Activated gamma-delta T cell treated with Interleukin-2 at 50 U/mL for 16 hours (primary cell): ENCODE data around the gene COL16A1.

ENCODE experiments used
- DNase-seq: peaks from one replicate; pipeline ENCODE4 v3.0.0-alpha.2; 2020

COL16A1 gene

GRCh38 chr1:31703431-31704270 is at the start of gene COL16A1:
TSS of gene COL16A1 (minus strand) at chr1:31704017. CDS start at chr1:31702193, 1,824 bp downstream.
- no peak for DNase-seq

- no peak for DNase-seq
Observed at GRCh38 chr1:31752952-31753475, 49.2 kb upstream of the COL16A1 start.

DNA sequence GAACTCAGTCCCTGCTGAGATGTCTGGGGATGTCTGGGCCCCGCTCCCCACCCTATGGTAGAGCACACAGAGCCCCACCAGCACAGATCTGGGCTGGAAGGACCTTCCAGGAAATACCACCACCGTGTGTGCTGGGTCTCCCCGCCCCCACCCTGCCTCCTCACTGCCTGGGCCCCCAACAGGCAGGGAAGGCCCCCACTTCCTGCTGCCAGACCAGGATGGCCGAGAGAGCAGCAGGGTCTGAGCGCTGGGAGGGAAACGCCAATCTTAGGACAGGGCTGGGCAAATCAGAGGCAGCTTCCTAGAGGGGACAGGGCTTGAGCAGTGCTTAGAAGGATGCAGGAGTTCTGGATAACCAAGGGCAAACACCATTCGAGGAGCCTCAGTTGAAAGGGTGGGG is 48.4 kb upstream of the COL16A1 start:
- DNase-seq = no peak

GRCh38 chr1:31751822-31752241 is 48.0 kb upstream of the COL16A1 start:
- no peak for DNase-seq

GRCh38 chr1:31750858-31751510 is 47.2 kb upstream of the COL16A1 start:
- peak; percentile 50 for DNase-seq

DNA sequence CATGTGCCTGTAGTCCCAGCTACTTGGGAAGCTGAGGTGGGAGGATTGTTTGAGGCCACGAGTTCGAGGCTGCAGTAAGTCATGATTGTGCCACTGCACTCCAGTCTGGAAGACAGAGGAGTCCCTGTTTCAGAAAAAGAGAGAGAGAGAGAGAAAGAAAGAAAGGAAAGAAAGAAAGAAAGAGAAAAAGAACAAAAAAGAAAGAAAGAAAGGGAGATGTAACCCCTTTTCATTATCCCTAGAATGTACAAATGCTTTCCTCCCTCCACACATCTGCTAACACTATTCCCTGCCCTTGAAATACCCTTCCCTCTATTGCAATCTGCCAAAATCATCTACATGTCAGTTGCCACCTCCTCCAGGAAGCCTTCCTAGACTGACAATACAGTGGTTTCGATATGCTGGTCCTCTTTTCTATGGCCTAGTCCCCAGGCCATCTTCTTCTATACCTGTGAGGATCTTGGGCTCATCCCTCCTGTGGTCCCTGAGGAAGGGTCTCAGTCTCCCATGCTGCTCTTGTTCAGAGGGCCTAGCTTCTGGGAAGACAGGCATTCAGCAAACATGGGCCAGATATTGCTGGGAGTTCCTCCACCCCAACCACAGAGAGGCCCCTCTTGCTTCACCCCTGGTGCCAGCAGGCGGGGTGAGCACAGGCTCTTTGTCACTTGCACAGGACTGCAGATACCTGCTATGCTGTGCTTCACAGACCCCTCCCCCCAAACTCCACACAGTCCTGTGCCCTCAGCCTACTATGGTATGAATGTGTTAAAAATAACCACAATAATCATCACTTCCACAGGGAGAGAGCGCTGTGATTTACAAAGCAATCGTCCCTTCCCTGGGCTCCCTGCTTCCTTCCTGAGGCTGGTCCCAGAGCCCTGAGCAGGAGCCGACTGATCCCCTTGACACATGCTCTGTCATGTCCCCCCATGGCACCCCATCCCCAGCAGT is 46.2 kb upstream of the COL16A1 start:
- DNase-seq = no peak

DNA sequence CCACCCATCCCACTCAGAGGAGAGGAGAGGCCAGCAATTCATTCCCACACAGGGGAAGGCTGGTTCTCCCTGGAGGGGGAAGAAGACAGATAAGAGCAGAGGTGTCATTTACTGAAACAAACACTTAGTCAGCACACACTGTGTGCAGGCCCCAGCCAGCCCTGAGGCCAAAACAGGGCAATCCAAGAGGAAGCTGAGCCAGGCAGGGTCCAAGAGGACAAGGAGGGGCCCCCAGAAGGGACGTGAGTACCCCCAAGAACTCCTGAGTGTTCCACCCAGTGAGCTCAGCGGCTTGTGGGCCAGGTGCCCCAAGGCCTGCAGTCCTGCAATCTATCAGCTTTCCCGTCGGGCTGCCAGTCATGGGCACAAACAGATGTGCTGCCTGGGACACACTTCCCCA is 44.5 kb upstream of the COL16A1 start:
- DNase-seq = no peak

DNA sequence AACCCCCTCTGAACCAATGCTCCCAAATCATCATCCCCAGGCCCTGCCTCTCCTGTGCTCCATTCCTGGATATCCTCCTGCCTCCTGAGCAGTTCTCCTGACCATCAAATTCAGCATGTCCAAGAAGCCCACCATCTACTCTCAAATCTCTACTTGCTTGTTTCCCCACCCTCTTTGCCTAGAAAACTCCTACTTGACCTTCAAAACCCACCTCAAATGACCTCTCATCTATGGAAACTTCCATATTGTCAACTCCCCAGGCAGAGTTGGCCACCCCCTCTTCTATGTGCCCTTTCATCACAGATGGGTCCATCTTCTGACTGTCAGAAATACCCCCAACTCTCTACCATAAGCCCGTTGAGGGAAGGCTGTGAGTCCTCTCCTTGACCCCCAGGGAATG is 43.5 kb upstream of the COL16A1 start:
- DNase-seq = no peak

DNA sequence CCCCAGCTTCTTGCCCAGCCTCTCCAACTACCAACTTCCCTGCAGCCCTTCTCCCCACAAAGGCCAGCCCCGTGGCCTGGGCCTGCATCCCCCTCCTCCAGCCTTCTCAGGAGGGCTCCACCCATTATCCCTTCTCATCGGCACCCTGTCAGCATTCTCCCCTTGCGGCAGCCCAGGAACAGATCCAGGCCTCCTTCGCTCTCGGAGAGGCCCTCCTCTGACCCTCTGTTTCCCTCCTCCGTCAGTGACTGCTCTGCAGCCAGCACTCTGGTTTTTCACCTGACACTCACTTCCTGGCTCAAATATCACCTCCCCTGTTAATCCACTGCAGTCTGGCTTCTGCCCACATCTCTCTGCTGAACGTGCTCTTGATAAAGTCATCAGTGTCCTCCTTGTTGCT is 42.9 kb upstream of the COL16A1 start:
- no peak for DNase-seq

DNA sequence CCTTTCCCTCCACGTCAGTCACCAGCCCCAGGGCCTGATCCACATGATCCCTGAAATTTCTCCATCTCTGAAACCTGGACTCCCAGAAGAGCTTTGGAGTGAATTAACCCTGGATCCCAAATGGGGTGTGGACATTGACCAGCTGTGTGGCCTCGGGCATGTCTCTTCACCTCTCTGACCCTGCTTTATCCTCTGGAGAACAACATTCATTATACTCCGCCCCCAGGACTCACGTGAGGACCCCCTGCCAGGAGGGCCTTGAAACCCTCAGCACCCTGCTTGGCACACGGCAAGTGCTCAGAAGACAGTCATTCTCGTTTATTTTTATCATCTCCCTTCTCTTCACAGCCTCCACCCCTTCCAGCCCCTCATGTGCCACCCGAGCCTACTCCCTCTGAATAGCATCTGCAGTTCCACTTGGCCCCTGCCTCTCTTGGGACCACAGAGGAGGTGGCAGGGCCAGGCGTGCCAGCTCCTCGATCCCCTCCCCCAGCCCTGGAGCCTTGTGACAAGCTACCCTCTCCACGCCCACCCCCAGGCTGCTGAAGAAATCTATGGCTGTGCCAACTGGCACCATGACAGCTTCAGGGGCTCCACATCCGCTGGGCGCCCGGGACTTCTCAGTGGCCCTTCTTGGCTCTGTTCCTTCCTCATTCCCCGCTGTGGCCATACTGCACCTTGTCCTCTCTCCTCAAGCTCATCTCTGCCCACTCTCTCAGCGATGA is 42.3 kb upstream of the COL16A1 start:
- no peak for DNase-seq

DNA sequence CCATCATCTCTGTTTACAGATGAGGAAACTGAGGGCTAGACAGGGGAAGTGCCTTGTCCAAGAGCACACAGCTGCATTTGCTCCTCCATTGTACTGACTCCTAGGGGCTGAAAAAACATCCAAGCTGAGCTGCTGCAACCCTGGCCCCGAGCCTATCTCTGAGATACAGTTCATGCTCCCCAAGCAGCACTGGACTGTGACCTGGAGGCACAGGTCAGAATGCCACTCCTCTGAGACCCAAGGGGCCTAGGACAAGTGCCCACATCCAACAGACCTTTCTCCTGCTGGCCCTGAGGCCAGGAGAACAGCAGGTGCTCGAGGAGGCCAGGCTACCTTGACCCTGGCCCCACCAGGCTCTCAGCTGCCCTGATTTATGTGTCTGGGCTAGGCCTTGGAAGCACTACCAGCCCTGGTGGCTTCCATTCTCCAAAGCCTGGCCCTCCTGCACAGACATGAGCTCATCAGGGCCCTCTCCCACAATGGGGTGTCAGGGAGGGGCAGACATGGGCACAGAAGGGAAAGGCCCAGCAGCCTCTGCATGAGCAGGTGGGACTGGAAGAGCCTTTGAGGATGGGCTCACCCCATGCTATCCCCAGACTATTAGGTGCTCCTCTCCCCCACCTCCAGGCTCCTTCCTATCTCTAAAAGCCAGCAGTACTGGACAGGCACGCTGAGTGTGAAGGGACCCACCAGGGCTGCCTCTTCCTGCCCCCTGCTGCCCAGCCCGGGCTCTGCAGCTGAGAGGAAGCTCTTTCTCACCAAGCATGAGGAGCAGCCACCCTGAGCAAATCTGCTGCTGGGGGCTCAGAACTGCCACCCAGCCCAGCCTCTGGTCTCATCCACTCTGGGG is 41.5 kb upstream of the COL16A1 start:
- peak; percentile 36 for DNase-seq

DNA sequence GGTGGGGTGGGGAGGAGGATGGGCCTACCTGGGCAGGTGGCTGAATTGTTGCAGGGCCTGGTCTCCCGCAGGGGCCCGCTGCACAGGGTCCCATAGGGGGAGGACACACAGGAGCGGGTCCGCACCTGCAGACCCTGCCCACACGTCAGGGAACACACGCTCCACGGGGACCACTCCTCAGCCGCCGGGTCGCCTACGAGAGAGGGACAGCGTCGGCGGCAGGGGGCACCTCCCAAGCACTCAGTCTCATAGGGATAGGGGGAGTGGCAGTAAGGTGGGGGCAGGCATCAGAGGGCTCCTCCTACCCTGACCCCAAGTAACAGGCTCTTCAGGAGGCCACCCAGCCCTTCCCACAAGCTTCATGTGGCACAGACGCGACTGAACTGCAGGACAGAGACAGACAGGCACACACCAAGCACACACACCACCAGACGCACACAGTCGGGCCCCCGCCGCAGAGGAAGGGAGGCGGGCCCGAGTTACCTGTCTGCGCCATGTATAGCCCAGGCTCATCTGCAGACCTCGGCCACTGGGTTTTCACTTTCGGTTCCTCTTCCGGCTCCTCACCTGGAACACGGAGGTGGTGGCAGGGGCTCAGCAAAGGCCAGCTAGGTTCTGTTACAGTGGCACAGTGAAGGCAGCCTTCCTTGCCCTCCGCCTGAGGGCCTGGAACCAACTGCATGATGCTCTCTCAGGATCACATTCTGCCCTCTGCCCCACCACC is 40.5 kb upstream of the COL16A1 start:
- DNase-seq = no peak

GRCh38 chr1:31742462-31743212 is 38.8 kb upstream of the COL16A1 start:
- no peak for DNase-seq

- DNase-seq = no peak
Observed at GRCh38 chr1:31739346-31739745, 35.5 kb upstream of the COL16A1 start.

DNA sequence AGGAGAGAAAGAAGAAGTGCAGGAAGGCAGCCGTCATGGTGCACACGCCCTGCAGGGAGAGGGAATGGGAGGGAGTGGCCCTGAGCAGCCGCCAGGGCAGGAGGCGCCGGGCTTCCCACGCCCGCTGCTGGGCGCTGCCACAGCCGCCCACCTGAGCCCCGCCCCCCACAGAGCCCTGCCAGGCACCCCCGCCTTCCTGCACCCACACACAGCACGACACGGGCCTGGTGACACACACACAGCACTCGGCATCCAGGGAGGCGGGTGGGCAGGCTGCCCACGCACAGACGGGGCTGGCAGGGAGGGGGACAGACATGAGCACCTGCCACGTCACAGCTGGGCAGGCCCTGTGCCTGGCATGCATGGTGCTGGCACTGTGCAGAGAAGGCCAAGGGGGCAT is 32.9 kb upstream of the COL16A1 start:
- no peak for DNase-seq

DNA sequence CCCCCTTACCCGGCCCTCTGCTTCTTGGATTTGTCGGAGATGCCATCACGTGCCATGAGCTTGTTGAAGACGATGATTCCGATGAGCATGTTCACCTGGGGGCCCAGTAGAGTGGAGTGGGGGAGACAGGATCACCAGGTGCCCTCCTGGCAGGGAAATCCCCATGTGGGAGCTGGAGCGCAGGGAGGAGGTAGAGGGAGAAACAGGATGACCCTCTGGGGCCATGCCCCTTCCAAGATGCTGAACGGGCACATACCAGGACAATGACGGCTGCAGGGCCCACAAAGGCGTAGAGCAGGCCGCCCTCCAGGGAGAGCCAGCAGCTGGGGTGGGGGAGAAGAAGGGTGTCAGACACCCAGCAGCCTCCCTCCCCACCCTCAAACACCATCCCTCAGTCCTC is 31.8 kb upstream of the COL16A1 start:
- DNase-seq = no peak

GRCh38 chr1:31734582-31735107 is 30.8 kb upstream of the COL16A1 start:
- DNase-seq = no peak

DNA sequence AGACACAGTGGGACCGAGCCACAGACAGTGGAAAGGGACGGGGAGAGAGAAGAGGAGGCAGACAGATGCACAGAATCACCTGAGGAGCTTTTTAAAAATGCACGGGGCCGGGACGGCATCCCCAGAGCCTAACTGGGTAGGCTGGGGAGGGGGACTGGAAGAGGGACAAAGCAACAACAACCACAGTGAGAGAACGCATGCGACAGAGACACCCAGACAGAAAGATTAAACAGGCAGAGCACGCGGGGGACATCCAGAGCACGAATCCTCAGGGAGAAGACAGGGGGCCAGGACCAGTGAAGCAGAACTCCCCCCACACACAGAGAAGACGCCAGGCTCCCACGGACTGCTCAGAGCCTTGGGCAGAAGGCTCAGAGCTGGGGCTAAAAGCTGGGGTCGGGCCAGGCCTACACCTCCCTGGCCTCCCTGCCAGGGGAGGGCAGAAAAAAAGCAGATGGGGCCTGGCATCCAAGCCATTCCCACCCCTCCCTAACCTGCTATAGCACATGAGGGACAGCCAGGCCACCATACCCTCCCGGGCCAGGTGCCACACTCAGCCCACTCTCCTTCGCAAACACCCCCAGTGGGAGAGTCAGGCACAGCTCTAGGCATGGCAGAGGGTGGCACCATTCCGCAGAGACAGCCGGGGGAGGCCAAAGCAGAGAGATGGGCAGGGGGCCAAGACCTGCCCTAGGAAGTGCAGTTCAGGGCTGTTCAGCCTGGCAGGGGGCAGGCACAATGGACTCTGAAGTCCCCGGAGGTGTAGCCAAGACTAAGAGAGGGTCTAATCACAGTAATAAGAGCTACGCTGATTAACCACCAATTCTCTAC is 29.8 kb upstream of the COL16A1 start:
- DNase-seq = no peak
